RWPE2 (cell line): ENCODE data around the gene TRAPPC2L.

ENCODE experiments used
- ATAC-seq: fragments of 200-7000 bp; cut with Tn5 transposase; 3 replicates; pipeline ENCODE4 v1.9.1; 2021; ENCODE audit warnings: low read depth
- DNase-seq: peaks from one replicate; pipeline ENCODE4 v3.0.0-alpha.2; 2020; ENCODE audit warnings: low spot score
- H3K27ac ChIP-seq: fragments of 450-650 bp; 2 replicates; pipeline ENCODE4 v1.5.1; 2017; ENCODE audit warnings: mild to moderate bottlenecking; ENCODE audit not compliant: poor library complexity, severe bottlenecking
- H3K27me3 ChIP-seq: fragments of 250-450 bp; sonication (Bioruptor Pico); 2 replicates; pipeline ENCODE4 v1.5.1; 2021; ENCODE audit warnings: mild to moderate bottlenecking, moderate library complexity; ENCODE audit not compliant: insufficient read depth, poor library complexity, severe bottlenecking
- H3K36me3 ChIP-seq: fragments of 250-450 bp; sonication (Bioruptor Pico); 2 replicates; pipeline ENCODE4 v1.5.1; 2020; ENCODE audit warnings: low read depth, mild to moderate bottlenecking, moderate library complexity
- H3K4me1 ChIP-seq: fragments of 250-450 bp; sonication (Bioruptor Pico); 2 replicates; pipeline ENCODE4 v1.5.1; 2021; ENCODE audit warnings: mild to moderate bottlenecking, moderate library complexity; ENCODE audit not compliant: insufficient read depth, poor library complexity, severe bottlenecking
- H3K4me3 ChIP-seq: fragments of 250-450 bp; sonication (Bioruptor Pico); 2 replicates; pipeline ENCODE4 v1.5.1; 2021; ENCODE audit warnings: mild to moderate bottlenecking, moderate library complexity; ENCODE audit not compliant: severe bottlenecking
- H3K9me3 ChIP-seq: fragments of 250-450 bp; sonication (Bioruptor Pico); 2 replicates; pipeline ENCODE4 v1.5.1; 2021; ENCODE audit warnings: mild to moderate bottlenecking, moderate library complexity; ENCODE audit not compliant: severe bottlenecking
- TF ChIP-seq, protein P1 (sequence below): fragments of 450-650 bp; IDR thresholded peaks from one replicate; pipeline ENCODE4 v1.5.1; 2017; ENCODE audit warnings: mild to moderate bottlenecking, moderate library complexity; ENCODE audit not compliant: poor library complexity, severe bottlenecking

Gene TRAPPC2L

DNA sequence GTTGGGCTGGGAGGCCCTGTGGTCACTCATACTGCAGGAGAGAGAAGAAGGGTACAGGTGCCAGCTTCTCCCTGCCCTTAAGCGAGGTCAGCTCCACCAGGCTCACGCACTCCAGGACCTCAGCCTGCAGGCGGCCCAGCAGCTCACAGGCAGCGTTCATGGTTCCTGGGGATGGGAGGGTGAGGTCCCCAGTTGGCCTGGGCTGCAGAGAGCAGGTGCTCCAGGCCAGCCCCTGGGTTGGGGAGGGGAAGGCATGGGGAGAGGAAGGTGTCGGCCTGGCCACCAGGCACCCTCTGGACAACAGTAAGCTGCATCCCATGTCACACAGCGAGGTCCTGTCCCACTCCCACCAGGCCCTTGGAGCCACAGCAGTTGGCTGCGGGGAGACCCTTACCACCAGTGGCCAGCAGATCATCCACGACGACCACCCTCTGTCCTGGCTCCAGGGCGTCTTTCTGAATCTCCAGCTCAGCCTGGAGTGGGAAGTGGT lies 47.2 kb upstream of the TRAPPC2L start:
- DNase-seq (peak; percentile 56), ATAC-seq (no peak)
- peak overlapping the region; percentile 88 for H3K27ac ChIP-seq
- no peaks in the 10 kb centered on the region for H3K9me3 ChIP-seq
- TF ChIP-seq, protein P1, sequence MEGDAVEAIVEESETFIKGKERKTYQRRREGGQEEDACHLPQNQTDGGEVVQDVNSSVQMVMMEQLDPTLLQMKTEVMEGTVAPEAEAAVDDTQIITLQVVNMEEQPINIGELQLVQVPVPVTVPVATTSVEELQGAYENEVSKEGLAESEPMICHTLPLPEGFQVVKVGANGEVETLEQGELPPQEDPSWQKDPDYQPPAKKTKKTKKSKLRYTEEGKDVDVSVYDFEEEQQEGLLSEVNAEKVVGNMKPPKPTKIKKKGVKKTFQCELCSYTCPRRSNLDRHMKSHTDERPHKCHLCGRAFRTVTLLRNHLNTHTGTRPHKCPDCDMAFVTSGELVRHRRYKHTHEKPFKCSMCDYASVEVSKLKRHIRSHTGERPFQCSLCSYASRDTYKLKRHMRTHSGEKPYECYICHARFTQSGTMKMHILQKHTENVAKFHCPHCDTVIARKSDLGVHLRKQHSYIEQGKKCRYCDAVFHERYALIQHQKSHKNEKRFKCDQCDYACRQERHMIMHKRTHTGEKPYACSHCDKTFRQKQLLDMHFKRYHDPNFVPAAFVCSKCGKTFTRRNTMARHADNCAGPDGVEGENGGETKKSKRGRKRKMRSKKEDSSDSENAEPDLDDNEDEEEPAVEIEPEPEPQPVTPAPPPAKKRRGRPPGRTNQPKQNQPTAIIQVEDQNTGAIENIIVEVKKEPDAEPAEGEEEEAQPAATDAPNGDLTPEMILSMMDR: no peak
- H3K36me3 ChIP-seq: peaks cover 59% of the 10 kb centered on the region
- H3K4me1 ChIP-seq: peaks cover 6% of the 10 kb centered on the region
- no peaks in the 10 kb centered on the region for H3K27me3 ChIP-seq
- H3K4me3 ChIP-seq: no peak overlapping the region

DNA sequence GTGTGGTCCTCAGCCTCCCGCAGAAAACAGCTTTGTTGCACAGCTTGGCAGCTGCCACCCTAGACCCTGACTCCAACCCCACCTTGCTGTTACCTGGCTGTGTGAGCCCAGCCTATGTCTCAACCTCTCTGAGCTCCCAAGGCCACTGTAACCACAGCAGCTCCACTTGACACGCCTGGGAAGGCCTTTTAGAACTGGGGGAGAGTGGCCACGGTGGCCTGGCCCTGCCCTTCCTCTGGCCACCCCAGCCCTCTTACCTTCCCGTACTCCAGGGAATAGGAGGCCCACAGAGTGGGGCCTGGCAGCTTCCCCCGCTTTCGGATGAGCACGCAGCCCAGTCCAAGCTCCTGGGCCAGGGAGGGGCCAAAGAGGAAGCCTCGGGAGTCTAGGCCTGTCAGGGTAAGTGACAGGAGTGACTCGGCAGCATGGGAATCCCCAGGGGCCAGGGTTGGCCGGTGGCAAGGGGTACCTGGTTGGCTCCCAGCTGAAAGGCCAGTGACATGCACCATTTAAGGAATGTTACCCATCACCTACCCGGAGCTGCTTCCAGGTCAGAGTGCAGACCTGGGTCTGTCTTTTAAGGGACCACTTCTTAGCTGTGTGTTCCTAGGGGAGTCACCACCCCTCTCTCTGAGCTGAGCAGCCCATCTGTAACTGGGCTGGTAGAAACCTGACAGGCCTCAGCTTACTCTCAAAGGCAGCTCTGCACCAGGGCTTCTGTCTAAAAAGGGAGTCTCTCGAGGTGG lies 46.6 kb upstream of the TRAPPC2L start:
- Histone ChIP-seq H3K9me3 (no peaks in the 10 kb centered on the region), H3K27ac (peak overlapping the region; percentile 88), H3K27me3 (no peaks in the 10 kb centered on the region), H3K4me3 (peak overlapping the region; percentile 57), H3K4me1 (peaks cover 6% of the 10 kb centered on the region), H3K36me3 (peaks cover 52% of the 10 kb centered on the region)
- ATAC-seq: no peak; the same call in 2 of the 3 replicates
- TF ChIP-seq, protein P1: no peak
- peak; percentile 55 for DNase-seq

DNA sequence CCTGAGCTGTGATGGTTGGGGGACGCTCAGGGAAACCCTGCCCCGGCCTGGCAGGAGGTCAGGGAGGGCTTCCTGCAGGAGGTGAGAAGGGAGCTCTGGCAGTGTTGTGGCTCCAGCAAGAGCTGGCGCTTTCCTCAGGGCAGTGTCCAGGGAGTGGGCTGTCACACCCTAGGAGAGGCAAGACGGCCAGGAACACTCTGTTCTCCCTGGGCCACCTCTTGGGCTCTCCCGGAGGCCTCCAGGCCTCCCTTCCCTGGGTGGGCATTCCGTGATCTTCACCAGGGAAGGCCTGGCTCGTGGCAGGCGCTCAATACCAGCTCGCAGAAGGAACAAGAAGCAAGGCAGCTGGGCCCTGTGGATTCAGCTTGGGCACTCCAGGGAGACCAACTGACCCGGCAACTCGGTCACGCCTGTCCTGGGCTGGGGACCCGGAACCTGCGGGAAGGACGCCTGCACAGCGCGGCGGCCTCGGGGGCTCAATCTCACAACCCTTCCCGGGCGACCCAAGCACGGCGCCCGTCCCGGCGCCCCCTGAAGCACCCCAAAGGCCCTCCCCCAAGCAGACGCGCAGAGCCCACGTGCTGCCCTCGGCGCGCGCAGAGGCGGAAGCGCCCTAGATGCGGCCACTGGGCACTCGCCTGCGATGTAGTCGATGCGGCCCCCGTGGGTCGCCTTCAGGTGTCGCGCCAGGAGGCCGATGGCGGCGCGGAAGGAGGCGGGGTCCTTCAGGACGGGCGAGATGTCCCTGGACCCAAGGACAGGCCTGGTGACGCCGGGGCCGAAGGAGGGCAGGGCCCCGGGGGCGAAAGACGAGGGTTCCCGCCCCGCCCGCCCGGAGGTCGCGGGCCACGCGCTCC lies 45.8 kb upstream of the TRAPPC2L start:
- peak overlapping the region; percentile 88 for H3K27ac ChIP-seq
- DNase-seq (peak; percentile 86), ATAC-seq (peak; percentile 43)
- H3K36me3 ChIP-seq: peaks cover 44% of the 10 kb centered on the region
- no peaks in the 10 kb centered on the region for H3K27me3 ChIP-seq
- H3K4me3 ChIP-seq: peak overlapping the region; percentile 57
- H3K9me3 ChIP-seq: no peaks in the 10 kb centered on the region
- H3K4me1 ChIP-seq: peaks cover 6% of the 10 kb centered on the region
- TF ChIP-seq, protein P1: no peak

DNA sequence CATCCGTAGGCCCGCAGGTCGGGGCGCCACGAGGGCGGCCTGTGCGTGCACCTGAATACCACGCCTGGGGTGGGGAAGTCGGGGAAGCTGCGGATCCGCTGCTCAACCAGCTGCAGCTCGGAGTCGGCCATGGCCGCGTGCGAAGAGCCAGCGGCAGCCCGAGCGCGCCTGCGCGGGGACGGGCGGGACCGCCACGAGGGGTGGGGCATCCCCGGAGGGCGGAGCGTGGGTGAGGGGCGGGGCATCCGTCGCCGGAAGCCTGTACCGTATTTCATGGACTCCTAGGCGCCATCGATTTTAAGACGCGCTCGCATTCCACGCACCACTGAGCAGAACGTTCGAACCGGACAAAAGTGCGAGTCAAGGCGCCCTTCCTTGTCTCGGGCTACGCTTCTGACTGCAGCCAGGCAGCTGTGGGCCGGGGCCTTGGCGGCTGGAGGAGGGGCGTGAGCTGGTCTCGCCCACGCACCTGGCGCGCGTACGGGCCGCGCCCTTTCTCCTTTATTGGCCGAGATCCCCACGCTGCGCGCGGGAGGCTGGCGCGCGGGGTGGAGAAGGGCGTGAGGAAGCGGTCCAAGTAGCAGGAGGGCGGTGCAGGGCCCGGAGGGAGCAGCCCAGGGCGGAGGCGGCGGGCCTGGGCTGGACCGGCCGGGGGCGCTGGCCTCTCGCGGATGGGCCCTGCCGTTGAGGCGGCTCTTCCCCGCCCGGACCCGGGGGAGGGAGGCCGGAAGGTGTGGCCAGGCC lies 45.0 kb upstream of the TRAPPC2L start, which contains the start of gene APRT:
Gene APRT (minus strand): TSS at position 160 of the 744 bp plus-strand sequence. CDS start 29 bp downstream, at position 131.
- Histone ChIP-seq H3K9me3 (no peaks in the 10 kb centered on the region), H3K27me3 (no peaks in the 10 kb centered on the region), H3K4me3 (peak within 1 kb of the TSS; percentile 57), H3K4me1 (peaks cover 6% of the 10 kb centered on the region), H3K36me3 (peaks cover 36% of the 10 kb centered on the region), H3K27ac (peak within 1 kb of the TSS; percentile 88)
- ATAC-seq: peak; percentile 55
- DNase-seq: peak; percentile 91
- TF ChIP-seq, protein P1: peak; percentile 68
